ENCODE measurements around the gene RNF25. TPM values are rescaled to one million over a fixed set of nuclear protein-coding genes. Genes with fewer than 3 reads are reported as not detected.

Gene RNF25
- total and polyA plus RNA-seq, 4 donors = 15.5 to 34.4 (median 20.0) TPM

GRCh38 chr2:218680061-218680460 is 8.3 kb upstream of the RNF25 start:
- Histone ChIP-seq H3K9me3 (ENCODE audit: control insufficient read depth in 4 of 4, insufficient read depth in 3 of 4, low read length in 3 of 4) (no peaks in the 10 kb centered on the region), H3K27ac (ENCODE audit: low read depth in 1 of 2, low read length in 1 of 2) (no peak overlapping the region), H3K9ac (ENCODE audit: insufficient read depth in 1 of 2, low read length in 2 of 2) (no peak overlapping the region), H3K27me3 (ENCODE audit: control insufficient read depth in 3 of 3, insufficient read depth in 3 of 3, low read length in 2 of 3) (no peaks in the 10 kb centered on the region), H3K4me3 (no peak overlapping the region), H3K4me1 (ENCODE audit: control insufficient read depth in 5 of 5, insufficient read depth in 5 of 5, low read length in 5 of 5) (no peaks in the 10 kb centered on the region), H3K36me3 (ENCODE audit: control insufficient read depth in 4 of 4, insufficient read depth in 4 of 4, low read length in 4 of 4) (peaks cover 4 to 23% (median 10%) of the 10 kb centered on the region in 4 donors)
- 85 to 91% methylated on average over 3 of the region's 3 CpGs for WGBS, 2 donors
- TF ChIP-seq, protein P1, sequence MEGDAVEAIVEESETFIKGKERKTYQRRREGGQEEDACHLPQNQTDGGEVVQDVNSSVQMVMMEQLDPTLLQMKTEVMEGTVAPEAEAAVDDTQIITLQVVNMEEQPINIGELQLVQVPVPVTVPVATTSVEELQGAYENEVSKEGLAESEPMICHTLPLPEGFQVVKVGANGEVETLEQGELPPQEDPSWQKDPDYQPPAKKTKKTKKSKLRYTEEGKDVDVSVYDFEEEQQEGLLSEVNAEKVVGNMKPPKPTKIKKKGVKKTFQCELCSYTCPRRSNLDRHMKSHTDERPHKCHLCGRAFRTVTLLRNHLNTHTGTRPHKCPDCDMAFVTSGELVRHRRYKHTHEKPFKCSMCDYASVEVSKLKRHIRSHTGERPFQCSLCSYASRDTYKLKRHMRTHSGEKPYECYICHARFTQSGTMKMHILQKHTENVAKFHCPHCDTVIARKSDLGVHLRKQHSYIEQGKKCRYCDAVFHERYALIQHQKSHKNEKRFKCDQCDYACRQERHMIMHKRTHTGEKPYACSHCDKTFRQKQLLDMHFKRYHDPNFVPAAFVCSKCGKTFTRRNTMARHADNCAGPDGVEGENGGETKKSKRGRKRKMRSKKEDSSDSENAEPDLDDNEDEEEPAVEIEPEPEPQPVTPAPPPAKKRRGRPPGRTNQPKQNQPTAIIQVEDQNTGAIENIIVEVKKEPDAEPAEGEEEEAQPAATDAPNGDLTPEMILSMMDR (IDR thresholded peaks at IDR 0.05; ENCODE audit: control extremely low read depth, extremely low read depth) = no peak
- no peak for ATAC-seq (ENCODE audit: insufficient read depth, low FRiP score)
- DNase-seq = no peak

GRCh38 chr2:218679119-218679518 is 7.3 kb upstream of the RNF25 start:
- peaks cover 0 to 19% (median 9%) of the 10 kb centered on the region in 4 donors for H3K36me3 ChIP-seq (ENCODE audit: control insufficient read depth in 4 of 4, insufficient read depth in 4 of 4, low read length in 4 of 4)
- H3K27me3 ChIP-seq (ENCODE audit: control insufficient read depth in 3 of 3, insufficient read depth in 3 of 3, low read length in 2 of 3) = no peaks in the 10 kb centered on the region
- ATAC-seq (ENCODE audit: insufficient read depth, low FRiP score) = no peak
- no peak overlapping the region for H3K4me3 ChIP-seq
- no peak overlapping the region for H3K9ac ChIP-seq (ENCODE audit: insufficient read depth in 1 of 2, low read length in 2 of 2)
- no peaks in the 10 kb centered on the region for H3K4me1 ChIP-seq (ENCODE audit: control insufficient read depth in 5 of 5, insufficient read depth in 5 of 5, low read length in 5 of 5)
- no peak overlapping the region for H3K27ac ChIP-seq (ENCODE audit: low read depth in 1 of 2, low read length in 1 of 2)
- 53 to 62% methylated on average over 4 of the region's 4 CpGs for WGBS, 2 donors
- DNase-seq = no peak
- TF ChIP-seq, protein P1 (IDR thresholded peaks at IDR 0.05; ENCODE audit: control extremely low read depth, extremely low read depth) = no peak
- no peaks in the 10 kb centered on the region for H3K9me3 ChIP-seq (ENCODE audit: control insufficient read depth in 4 of 4, insufficient read depth in 3 of 4, low read length in 3 of 4)

- DNase-seq (no peak), ATAC-seq (ENCODE audit: insufficient read depth, low FRiP score) (no peak)
- peak overlapping the region; percentile 55 to 86 for H3K9ac ChIP-seq (ENCODE audit: insufficient read depth in 1 of 2, low read length in 2 of 2)
- H3K9me3 ChIP-seq (ENCODE audit: control insufficient read depth in 4 of 4, insufficient read depth in 3 of 4, low read length in 3 of 4) = no peaks in the 10 kb centered on the region
- no peaks in the 10 kb centered on the region for H3K27me3 ChIP-seq (ENCODE audit: control insufficient read depth in 3 of 3, insufficient read depth in 3 of 3, low read length in 2 of 3)
- peak overlapping the region; percentile 97 for H3K4me3 ChIP-seq
- 44 to 47% methylated on average over 12 of the region's 12 CpGs for WGBS, 2 donors
- TF ChIP-seq, protein P1 (IDR thresholded peaks at IDR 0.05; ENCODE audit: control extremely low read depth, extremely low read depth) = no peak
- H3K4me1 ChIP-seq (ENCODE audit: control insufficient read depth in 5 of 5, insufficient read depth in 5 of 5, low read length in 5 of 5) = peaks cover 4 to 13% (median 11%) of the 10 kb centered on the region in 5 donors
- H3K27ac ChIP-seq (ENCODE audit: low read depth in 1 of 2, low read length in 1 of 2) = peak overlapping the region; percentile 81 to 86
- H3K36me3 ChIP-seq (ENCODE audit: control insufficient read depth in 4 of 4, insufficient read depth in 4 of 4, low read length in 4 of 4) = peaks cover 9 to 30% (median 13%) of the 10 kb centered on the region in 4 donors
These were observed 627 bp downstream of the RNF25 start for GRCh38 chr2:218671097-218671653.

DNA sequence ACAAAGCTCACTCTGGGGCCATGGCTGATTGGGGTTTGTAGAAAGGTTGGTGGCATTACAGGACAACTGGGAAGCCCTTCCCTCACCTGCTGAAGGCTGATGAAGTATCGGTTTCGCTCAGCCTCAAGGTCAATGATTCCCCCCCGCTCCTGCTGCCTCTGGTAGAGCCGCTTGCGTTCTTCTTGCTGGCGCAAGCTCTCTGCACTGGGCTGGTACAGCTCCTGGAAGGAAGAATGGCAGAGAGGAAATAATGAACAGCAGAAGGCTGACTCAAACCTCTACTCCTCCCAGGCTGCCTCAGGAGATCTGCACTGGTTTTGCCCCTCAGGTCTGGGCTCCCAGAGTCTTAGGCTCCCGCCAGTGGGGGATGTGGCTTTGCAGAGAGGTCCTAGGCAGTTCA is 7.1 kb downstream of the RNF25 start:
- TF ChIP-seq, protein P1 (IDR thresholded peaks at IDR 0.05; ENCODE audit: control extremely low read depth, extremely low read depth) = no peak
- Histone ChIP-seq H3K9ac (ENCODE audit: insufficient read depth in 1 of 2, low read length in 2 of 2) (no peak overlapping the region), H3K27ac (ENCODE audit: low read depth in 1 of 2, low read length in 1 of 2) (no peak overlapping the region), H3K36me3 (ENCODE audit: control insufficient read depth in 4 of 4, insufficient read depth in 4 of 4, low read length in 4 of 4) (peaks cover 37 to 53% (median 49%) of the 10 kb centered on the region in 4 donors), H3K27me3 (ENCODE audit: control insufficient read depth in 3 of 3, insufficient read depth in 3 of 3, low read length in 2 of 3) (no peaks in the 10 kb centered on the region), H3K4me1 (ENCODE audit: control insufficient read depth in 5 of 5, insufficient read depth in 5 of 5, low read length in 5 of 5) (peaks cover 0 to 11% (median 5%) of the 10 kb centered on the region in 5 donors), H3K4me3 (no peak overlapping the region), H3K9me3 (ENCODE audit: control insufficient read depth in 4 of 4, insufficient read depth in 3 of 4, low read length in 3 of 4) (no peaks in the 10 kb centered on the region)
- no peak for ATAC-seq (ENCODE audit: insufficient read depth, low FRiP score)
- WGBS, 2 donors = 96 to 99% methylated on average over 7 of the region's 7 CpGs
- DNase-seq = no peak
